ENCODE measurements around the gene ASB2.

DNA sequence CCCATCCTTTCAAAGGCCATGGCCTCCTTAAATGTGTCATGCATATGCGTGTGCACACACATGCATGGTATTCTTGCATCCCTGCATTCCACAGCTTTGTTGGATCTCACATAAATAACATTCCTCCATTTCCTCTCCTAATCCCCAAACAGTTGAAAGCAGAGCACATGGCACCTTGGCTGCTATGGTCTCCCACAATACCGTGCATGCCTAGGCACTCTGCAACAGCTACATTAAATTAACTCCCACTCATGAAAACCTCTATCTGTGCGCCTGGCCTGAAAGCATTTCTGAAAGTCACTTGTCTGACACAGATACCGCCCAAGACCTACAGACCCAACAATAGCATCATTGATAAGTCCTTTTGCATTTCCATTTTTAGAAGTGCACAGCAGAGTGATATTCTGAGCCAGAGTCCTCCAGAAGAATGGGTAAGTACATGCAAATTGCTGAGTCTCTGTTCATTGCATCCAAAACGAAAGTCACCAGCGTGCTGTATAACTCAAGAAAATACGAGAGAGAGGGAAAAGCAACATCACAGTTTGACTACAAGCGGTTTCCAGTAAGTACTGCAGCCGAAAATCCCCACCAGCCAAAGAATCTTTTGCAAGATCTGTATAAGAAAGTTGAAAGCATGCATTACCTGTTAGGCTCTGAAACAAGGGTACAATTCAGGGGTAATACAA lies 436 bp downstream of the ASB2 start:
- TF ChIP-seq POLR2A (IDR thresholded peaks at IDR 0.05) = no peak
- TF ChIP-seq POLR2AphosphoS5 (IDR thresholded peaks at IDR 0.05; ENCODE audit: insufficient read depth in 1 of 2, low read depth in 1 of 2) = no peak
